ENCODE data around the gene TALDO1. TPM values are rescaled to one million over a fixed set of nuclear protein-coding genes. Genes with fewer than 3 reads are reported as not detected.

TALDO1 gene
- total RNA-seq, 1 experiment from 2014 or later: 268 TPM

- H3K36me3 Mint-ChIP-seq (ENCODE audit: insufficient read depth in 1 of 3, low read depth in 3 of 3): peaks cover 0 to 6% (median 0%) of the 10 kb centered on the region in 3 experiments; a peak in 2 of 7 replicates
- H2BK12ac ChIP-seq (ENCODE audit: insufficient read length, low read depth, low read length): no peak overlapping the region
- H2AK5ac ChIP-seq (ENCODE audit: insufficient read length, low read length): no peak overlapping the region
- H3K4me2 ChIP-seq (ENCODE audit: insufficient read depth, insufficient read length, low read length): no peak overlapping the region
- no peak overlapping the region for H3K18ac ChIP-seq (ENCODE audit: insufficient read length, low read depth, low read length)
- H2AFZ ChIP-seq (ENCODE audit: low read length): no peak overlapping the region
- no peak overlapping the region for H3K4ac ChIP-seq (ENCODE audit: low read depth, low read length)
- peaks cover 5 to 18% of the 10 kb centered on the region in 2 experiments; a peak in 3 of 4 replicates for H3K4me1 Mint-ChIP-seq
- H3K9me3 ChIP-seq (ENCODE audit: control insufficient read depth, low read depth, low read length): no peaks in the 10 kb centered on the region
- no peak overlapping the region for H3K56ac ChIP-seq (ENCODE audit: insufficient read length, low read depth, low read length)
- H2BK20ac ChIP-seq (ENCODE audit: low read depth, low read length, poor library complexity, severe bottlenecking): no peak overlapping the region
- H3K27me3 Mint-ChIP-seq (ENCODE audit: low read depth): peaks cover 3% of the 10 kb centered on the region; the same call in 1 of the 2 replicates
- no peak overlapping the region for H2BK15ac ChIP-seq (ENCODE audit: low read depth, low read length)
- no peak overlapping the region for H2BK5ac ChIP-seq (ENCODE audit: insufficient read length, low read length)
- H3K79me1 ChIP-seq (ENCODE audit: insufficient read depth, low read depth, low read length, poor library complexity, severe bottlenecking): no peaks in the 10 kb centered on the region
- TF ChIP-seq, protein P1, sequence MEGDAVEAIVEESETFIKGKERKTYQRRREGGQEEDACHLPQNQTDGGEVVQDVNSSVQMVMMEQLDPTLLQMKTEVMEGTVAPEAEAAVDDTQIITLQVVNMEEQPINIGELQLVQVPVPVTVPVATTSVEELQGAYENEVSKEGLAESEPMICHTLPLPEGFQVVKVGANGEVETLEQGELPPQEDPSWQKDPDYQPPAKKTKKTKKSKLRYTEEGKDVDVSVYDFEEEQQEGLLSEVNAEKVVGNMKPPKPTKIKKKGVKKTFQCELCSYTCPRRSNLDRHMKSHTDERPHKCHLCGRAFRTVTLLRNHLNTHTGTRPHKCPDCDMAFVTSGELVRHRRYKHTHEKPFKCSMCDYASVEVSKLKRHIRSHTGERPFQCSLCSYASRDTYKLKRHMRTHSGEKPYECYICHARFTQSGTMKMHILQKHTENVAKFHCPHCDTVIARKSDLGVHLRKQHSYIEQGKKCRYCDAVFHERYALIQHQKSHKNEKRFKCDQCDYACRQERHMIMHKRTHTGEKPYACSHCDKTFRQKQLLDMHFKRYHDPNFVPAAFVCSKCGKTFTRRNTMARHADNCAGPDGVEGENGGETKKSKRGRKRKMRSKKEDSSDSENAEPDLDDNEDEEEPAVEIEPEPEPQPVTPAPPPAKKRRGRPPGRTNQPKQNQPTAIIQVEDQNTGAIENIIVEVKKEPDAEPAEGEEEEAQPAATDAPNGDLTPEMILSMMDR (conservative IDR thresholded peaks at IDR 0.05): peak; percentile 100
- no peak overlapping the region for H4K91ac ChIP-seq (ENCODE audit: insufficient read length, low read depth, low read length)
- H3K9ac ChIP-seq (ENCODE audit: extremely low read depth, insufficient read length, low read length): no peak overlapping the region
- no peak overlapping the region for H4K5ac ChIP-seq (ENCODE audit: insufficient read length, low read depth, low read length)
- H2BK120ac ChIP-seq (ENCODE audit: low read depth, low read length, poor library complexity, severe bottlenecking): no peak overlapping the region
- H3K27ac ChIP-seq (ENCODE audit: insufficient read length, low read depth, low read length): no peak overlapping the region
- H3K23ac ChIP-seq (ENCODE audit: insufficient read length, low read depth, low read length): no peak overlapping the region
- H4K20me1 ChIP-seq (ENCODE audit: control insufficient read depth, insufficient read depth, insufficient read length): no peaks in the 10 kb centered on the region
- peak; percentile 89 for DNase-seq
- H3K79me2 ChIP-seq (ENCODE audit: insufficient read depth, low read length): no peaks in the 10 kb centered on the region
- no peaks in the 10 kb centered on the region for H3K27me3 ChIP-seq (ENCODE audit: insufficient read depth, low read length)
- no peaks in the 10 kb centered on the region for H3K4me1 ChIP-seq (ENCODE audit: insufficient read depth, low read length)
- H3T11ph ChIP-seq (ENCODE audit: low read length): no peak overlapping the region
- no peak overlapping the region for H3K27ac Mint-ChIP-seq
- no CpG with 5 or more reads among the region's 31 CpGs for WGBS (ENCODE audit: extremely low coverage, insufficient read length, low lambda C conversion rate)
- H4K8ac ChIP-seq (replicated peaks; ENCODE audit: insufficient read length, low read depth, low read length): no peak overlapping the region
- peaks cover 7% of the 10 kb centered on the region for H3K23me2 ChIP-seq (ENCODE audit: insufficient read length, low read depth, low read length, poor library complexity, severe bottlenecking)
- no peaks in the 10 kb centered on the region for H3K9me3 Mint-ChIP-seq
- H3K14ac ChIP-seq (ENCODE audit: insufficient read depth, low read length): no peak overlapping the region; the same call in 1 of the 2 replicates
- H3K4me3 Mint-ChIP-seq: no peak overlapping the region
Observed at GRCh38 chr11:727859-728748, 19.2 kb upstream of the TALDO1 start.

All from H9 (cell line).